Stimulated activated naive B cell treated with anti-CD40 and anti-IgM and Interleukin-4, amounts not matched to agents 10 μg/mL and 1 μg/mL and 100 μg/mL, for 72 hours (primary cell): ENCODE results near the gene THSD7A.

Experiments
- ATAC-seq, 2 donors: fragments of 150-1000 bp; cut with Tn5 transposase; replicated peaks; 2 replicates each; pipeline ENCODE4 v1.10.0; 2021; ENCODE audit warnings: moderate library complexity in 1 of 2
- DNase-seq: peaks from one replicate; pipeline ENCODE4 v3.0.0; 2021
- H3K27ac Mint-ChIP-seq: one replicate; pipeline ENCODE4 v1.8.0; 2022; ENCODE audit warnings: mild to moderate bottlenecking, mixed read lengths
- H3K27me3 Mint-ChIP-seq, 2 donors: one replicate each; pipeline ENCODE4 v1.8.0; 2022; ENCODE audit warnings: mixed read lengths in 2 of 2
- H3K36me3 Mint-ChIP-seq, 2 donors: one replicate each; pipeline ENCODE4 v1.8.0; 2022; ENCODE audit warnings: mixed read lengths in 2 of 2, mild to moderate bottlenecking in 1 of 2
- H3K4me1 Mint-ChIP-seq, 2 donors: one replicate each; pipeline ENCODE4 v1.8.0; 2022; ENCODE audit warnings: mixed read lengths in 2 of 2, mild to moderate bottlenecking in 1 of 2
- H3K4me3 Mint-ChIP-seq, 2 donors: one replicate each; pipeline ENCODE4 v1.8.0; 2022; ENCODE audit warnings: mild to moderate bottlenecking in 2 of 2, mixed read lengths in 2 of 2, moderate library complexity in 1 of 2
- H3K9me3 Mint-ChIP-seq, 2 donors: one replicate each; pipeline ENCODE4 v1.8.0; 2022; ENCODE audit warnings: mixed read lengths in 2 of 2, mild to moderate bottlenecking in 1 of 2

THSD7A gene

GRCh38 chr7:11831736-11832495, at the start of gene THSD7A:
Gene THSD7A, minus strand, starts transcription at chr7:11832198. Its CDS starts 252 bp downstream, at chr7:11831946.
- DNase-seq (peak; percentile 1), ATAC-seq (peak; percentile 72 to 74)
- Mint-ChIP-seq H3K4me1 (peaks cover 2 to 22% of the 10 kb centered on the region in 2 donors), H3K36me3 (no peaks in the 10 kb centered on the region), H3K9me3 (no peaks in the 10 kb centered on the region), H3K27me3 (peaks cover 30 to 39% of the 10 kb centered on the region in 2 donors), H3K27ac (no peak within 1 kb of the TSS), H3K4me3 (peak within 1 kb of the TSS; percentile 69 to 81)

GRCh38 chr7:11881680-11882079, 49.7 kb upstream of the THSD7A start:
- H3K27ac Mint-ChIP-seq = no peak overlapping the region
- no peaks in the 10 kb centered on the region for H3K27me3 Mint-ChIP-seq
- H3K36me3 Mint-ChIP-seq = no peaks in the 10 kb centered on the region
- no peak for DNase-seq
- H3K4me3 Mint-ChIP-seq = no peak overlapping the region
- no peak for ATAC-seq
- peaks cover 4 to 6% of the 10 kb centered on the region in 2 donors for H3K9me3 Mint-ChIP-seq
- no peaks in the 10 kb centered on the region for H3K4me1 Mint-ChIP-seq

- Mint-ChIP-seq H3K4me1 (no peaks in the 10 kb centered on the region), H3K4me3 (no peak overlapping the region), H3K9me3 (peaks cover 0 to 2% of the 10 kb centered on the region in 2 donors), H3K36me3 (no peaks in the 10 kb centered on the region), H3K27ac (no peak overlapping the region), H3K27me3 (no peaks in the 10 kb centered on the region)
- DNase-seq (no peak), ATAC-seq (no peak)
Observed at GRCh38 chr7:11875635-11876034, 43.6 kb upstream of the THSD7A start.

GRCh38 chr7:11865671-11866070, 33.7 kb upstream of the THSD7A start:
- no peaks in the 10 kb centered on the region for H3K4me1 Mint-ChIP-seq
- no peak overlapping the region for H3K27ac Mint-ChIP-seq
- ATAC-seq (no peak), DNase-seq (no peak)
- H3K4me3 Mint-ChIP-seq = no peak overlapping the region
- H3K9me3 Mint-ChIP-seq = peaks cover 13 to 18% of the 10 kb centered on the region in 2 donors
- no peaks in the 10 kb centered on the region for H3K36me3 Mint-ChIP-seq
- no peaks in the 10 kb centered on the region for H3K27me3 Mint-ChIP-seq

- no peak overlapping the region for H3K4me3 Mint-ChIP-seq
- peaks cover 0 to 1% of the 10 kb centered on the region in 2 donors for H3K9me3 Mint-ChIP-seq
- no peaks in the 10 kb centered on the region for H3K27me3 Mint-ChIP-seq
- ATAC-seq (no peak), DNase-seq (no peak)
- H3K27ac Mint-ChIP-seq = no peak overlapping the region
- H3K36me3 Mint-ChIP-seq = no peaks in the 10 kb centered on the region
- no peaks in the 10 kb centered on the region for H3K4me1 Mint-ChIP-seq
Observed at GRCh38 chr7:11858622-11859302, 26.8 kb upstream of the THSD7A start.

GRCh38 chr7:11858026-11858425, 26.0 kb upstream of the THSD7A start:
- Mint-ChIP-seq H3K27me3 (no peaks in the 10 kb centered on the region), H3K4me3 (no peak overlapping the region), H3K4me1 (no peaks in the 10 kb centered on the region), H3K27ac (no peak overlapping the region), H3K9me3 (peaks cover 0 to 1% of the 10 kb centered on the region in 2 donors), H3K36me3 (no peaks in the 10 kb centered on the region)
- no peak for DNase-seq
- no peak for ATAC-seq

GRCh38 chr7:11848251-11848650, 16.3 kb upstream of the THSD7A start:
- no peak for ATAC-seq

GRCh38 chr7:11847336-11847735, 15.3 kb upstream of the THSD7A start:
- H3K4me1 Mint-ChIP-seq = peaks cover 0 to 9% of the 10 kb centered on the region in 2 donors
- no peak overlapping the region for H3K27ac Mint-ChIP-seq
- H3K4me3 Mint-ChIP-seq = no peak overlapping the region
- no peaks in the 10 kb centered on the region for H3K27me3 Mint-ChIP-seq
- no peak for ATAC-seq
- no peaks in the 10 kb centered on the region for H3K9me3 Mint-ChIP-seq
- no peaks in the 10 kb centered on the region for H3K36me3 Mint-ChIP-seq
- no peak for DNase-seq

More at GRCh38 chr7:11848251-11848650, 16.3 kb upstream of the THSD7A start:
- DNase-seq = no peak
- Mint-ChIP-seq H3K27ac (no peak overlapping the region), H3K27me3 (no peaks in the 10 kb centered on the region), H3K4me3 (no peak overlapping the region), H3K9me3 (no peaks in the 10 kb centered on the region), H3K36me3 (no peaks in the 10 kb centered on the region), H3K4me1 (peaks cover 0 to 6% of the 10 kb centered on the region in 2 donors)

- Mint-ChIP-seq H3K27me3 (no peaks in the 10 kb centered on the region), H3K27ac (no peak overlapping the region), H3K9me3 (no peaks in the 10 kb centered on the region), H3K4me1 (peaks cover 0 to 14% of the 10 kb centered on the region in 2 donors), H3K36me3 (no peaks in the 10 kb centered on the region), H3K4me3 (no peak overlapping the region)
- DNase-seq = no peak
- no peak for ATAC-seq
Observed at GRCh38 chr7:11846361-11846955, 14.5 kb upstream of the THSD7A start.

GRCh38 chr7:11843113-11843765, 11.2 kb upstream of the THSD7A start:
- Mint-ChIP-seq H3K27ac (no peak overlapping the region), H3K36me3 (no peaks in the 10 kb centered on the region), H3K4me3 (no peak overlapping the region), H3K4me1 (peaks cover 0 to 16% of the 10 kb centered on the region in 2 donors), H3K27me3 (no peaks in the 10 kb centered on the region), H3K9me3 (no peaks in the 10 kb centered on the region)
- DNase-seq (no peak), ATAC-seq (peak; percentile 64 to 65)

GRCh38 chr7:11841657-11842056, 9.7 kb upstream of the THSD7A start:
- ATAC-seq = peak in 1 of 2 donors; percentile 12

GRCh38 chr7:11835260-11835659, 3.3 kb upstream of the THSD7A start:
- ATAC-seq = no peak
- Mint-ChIP-seq H3K27me3 (peaks cover 14 to 21% of the 10 kb centered on the region in 2 donors), H3K36me3 (no peaks in the 10 kb centered on the region), H3K4me3 (no peak overlapping the region), H3K27ac (no peak overlapping the region), H3K9me3 (no peaks in the 10 kb centered on the region), H3K4me1 (peaks cover 2 to 22% of the 10 kb centered on the region in 2 donors)
- DNase-seq = no peak

More at GRCh38 chr7:11841657-11842056, 9.7 kb upstream of the THSD7A start:
- H3K27ac Mint-ChIP-seq = peak overlapping the region; percentile 82
- no peaks in the 10 kb centered on the region for H3K9me3 Mint-ChIP-seq
- DNase-seq = no peak
- H3K27me3 Mint-ChIP-seq = no peaks in the 10 kb centered on the region
- H3K4me3 Mint-ChIP-seq = no peak overlapping the region
- H3K36me3 Mint-ChIP-seq = no peaks in the 10 kb centered on the region
- H3K4me1 Mint-ChIP-seq = peaks cover 0 to 16% of the 10 kb centered on the region in 2 donors

- Mint-ChIP-seq H3K4me1 (peaks cover 2 to 22% of the 10 kb centered on the region in 2 donors), H3K27ac (no peak overlapping the region), H3K27me3 (peaks cover 23 to 26% of the 10 kb centered on the region in 2 donors), H3K9me3 (no peaks in the 10 kb centered on the region), H3K4me3 (no peak overlapping the region), H3K36me3 (no peaks in the 10 kb centered on the region)
- no peak for DNase-seq
- ATAC-seq = peak; percentile 47 to 66
Observed at GRCh38 chr7:11833431-11833830, 1.4 kb upstream of the THSD7A start.

GRCh38 chr7:11831156-11831735, 752 bp downstream of the THSD7A start:
- Mint-ChIP-seq H3K27ac (no peak overlapping the region), H3K4me3 (peak overlapping the region; percentile 44 to 81), H3K36me3 (no peaks in the 10 kb centered on the region), H3K9me3 (no peaks in the 10 kb centered on the region), H3K4me1 (peaks cover 2 to 22% of the 10 kb centered on the region in 2 donors), H3K27me3 (peaks cover 30 to 39% of the 10 kb centered on the region in 2 donors)
- ATAC-seq = peak in 1 of 2 donors; percentile 9
- no peak for DNase-seq
